GM19455 (cell line): Measurements from ENCODE around the gene METTL15.
"Not testable (repeated sequence)": the region's sequence is repeated elsewhere in the genome, so short reads cannot be mapped to it uniquely, and the experiment has no call there.

Experiments
- ATAC-seq: cut with Tn5 transposase; IDR thresholded peaks from one replicate; pipeline ENCODE4 v1.9.1; 2021; ENCODE audit not compliant: unreplicated experiment

The METTL15 gene

DNA sequence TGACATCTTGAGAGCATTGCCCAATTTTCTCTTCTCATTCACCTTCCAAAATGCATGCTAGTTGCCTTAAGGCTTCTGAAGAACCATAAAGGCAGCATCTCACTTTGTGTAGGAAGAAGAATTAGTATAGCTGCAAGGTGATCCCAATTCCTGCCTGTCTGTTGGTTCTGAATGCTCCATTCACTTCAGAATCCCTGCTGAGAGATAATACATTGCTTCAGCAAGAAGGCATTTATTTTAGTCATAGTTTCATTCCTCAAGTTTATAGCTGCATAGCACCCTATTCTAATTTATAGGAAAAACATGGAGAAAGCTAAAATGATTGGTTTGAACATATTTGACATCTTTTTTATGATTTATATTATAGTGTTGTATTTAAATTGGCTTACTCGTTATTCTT, 181.3 kb downstream of the METTL15 start:
- no peak for ATAC-seq

DNA sequence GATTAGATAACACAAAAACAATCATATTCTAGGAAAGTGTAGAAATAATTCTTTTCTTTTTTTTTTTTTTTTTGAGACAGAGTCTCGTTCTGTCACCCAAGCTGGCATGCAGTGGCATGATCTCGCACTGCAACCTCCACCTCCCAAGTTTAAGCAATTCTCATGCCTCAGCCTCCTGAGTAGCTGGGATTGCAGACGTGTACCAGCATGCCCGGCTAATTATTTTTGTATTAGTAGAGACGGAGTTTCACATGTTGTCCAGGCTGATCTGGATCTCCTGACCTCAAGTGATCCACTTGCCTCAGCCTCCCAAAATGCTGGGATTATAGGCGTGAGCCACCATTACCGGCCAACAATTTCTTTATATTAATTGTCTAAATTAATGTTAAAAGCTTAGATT, 182.8 kb downstream of the METTL15 start:
- ATAC-seq, result not testable (repeated sequence)

DNA sequence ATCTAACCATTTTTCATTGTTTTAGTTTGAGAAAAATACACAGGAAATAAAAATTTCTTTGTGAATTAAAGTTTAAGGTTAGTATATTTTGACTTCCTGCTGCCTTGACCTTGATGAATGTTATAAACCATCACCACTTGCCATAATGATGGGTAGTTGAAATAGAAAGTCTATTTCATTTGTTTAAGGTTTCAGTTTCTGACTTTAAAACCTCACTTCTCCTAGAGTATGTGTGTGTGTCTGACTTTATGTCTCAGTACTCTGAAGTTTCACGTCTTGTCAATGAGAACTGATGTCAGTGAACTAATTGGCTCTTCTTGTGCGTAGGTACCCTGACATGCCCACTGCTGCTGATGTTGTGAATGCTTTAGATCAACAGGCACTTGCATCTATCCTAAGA, 188.2 kb downstream of the METTL15 start:
- peak; percentile 96 for ATAC-seq

DNA sequence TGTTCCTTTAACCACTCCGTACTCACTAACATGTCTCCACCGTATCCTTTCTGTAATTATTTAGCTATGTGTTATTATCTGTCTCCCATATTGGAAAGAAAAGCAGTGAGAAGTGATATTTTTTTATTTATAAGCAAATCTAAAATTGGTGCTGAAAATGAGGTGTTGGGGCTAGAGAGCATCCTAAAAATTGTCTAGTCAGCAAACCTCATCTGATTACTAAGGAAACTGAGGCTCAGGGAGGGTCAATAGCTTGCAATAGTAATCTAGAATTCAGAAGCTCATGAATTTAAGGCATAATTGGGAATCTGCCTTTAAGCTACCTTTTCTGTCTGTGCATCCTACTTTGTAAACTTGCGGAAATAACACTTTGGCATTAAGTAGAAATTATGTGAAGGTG, 190.0 kb downstream of the METTL15 start:
- no peak for ATAC-seq

DNA sequence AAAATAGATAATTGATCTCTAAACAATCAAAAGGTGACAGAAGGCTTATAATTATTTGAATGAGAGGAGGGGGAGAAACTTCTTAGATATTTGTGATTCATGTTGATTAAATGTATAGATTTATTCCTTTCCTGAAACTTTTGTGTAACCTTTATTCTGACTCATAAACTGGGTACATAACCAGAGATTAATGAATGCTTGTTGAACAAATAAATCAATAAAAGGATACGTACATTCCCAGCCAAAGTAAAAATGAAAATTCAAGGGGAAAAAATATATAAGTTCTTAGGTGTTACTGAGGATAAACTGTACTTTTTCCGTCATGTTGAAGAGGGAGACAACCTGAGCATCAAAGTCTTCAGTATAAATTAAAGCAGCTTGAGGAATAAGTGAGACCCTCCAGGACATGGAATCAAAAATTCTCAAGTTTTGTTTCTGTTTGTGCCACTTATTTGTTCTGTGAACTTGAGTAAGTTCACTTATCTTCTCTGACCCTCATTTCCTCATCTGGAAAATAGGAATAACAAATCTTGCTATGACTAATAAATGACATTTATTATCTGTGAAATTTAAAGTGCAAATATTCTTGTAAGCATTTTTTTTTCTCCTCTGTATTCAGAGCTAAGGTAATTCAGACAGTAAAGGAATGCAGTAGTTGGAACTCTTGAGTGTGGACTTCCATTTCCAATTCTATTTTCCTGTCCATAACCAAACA, 195.4 kb downstream of the METTL15 start:
- no peak for ATAC-seq

DNA sequence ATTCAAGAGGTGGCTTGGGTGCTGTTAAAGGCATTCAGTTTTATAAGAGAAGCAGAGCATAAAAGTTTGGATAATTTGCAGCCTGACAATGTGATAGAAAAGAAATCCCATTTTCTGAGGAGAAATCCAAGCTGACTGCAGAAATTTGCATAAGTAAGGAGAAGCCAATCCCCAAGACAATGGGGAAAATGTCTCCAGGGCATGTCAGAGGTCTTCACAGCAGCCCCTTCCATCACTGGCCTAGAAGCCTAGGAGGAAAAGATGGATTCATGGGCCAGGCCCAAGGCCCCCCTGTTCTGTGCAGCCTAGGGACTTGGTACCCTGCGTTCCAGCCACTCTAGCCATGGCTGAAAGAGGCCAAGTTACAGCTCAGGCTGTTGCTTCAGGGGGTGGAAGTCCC, 207.3 kb downstream of the METTL15 start:
- no peak for ATAC-seq

DNA sequence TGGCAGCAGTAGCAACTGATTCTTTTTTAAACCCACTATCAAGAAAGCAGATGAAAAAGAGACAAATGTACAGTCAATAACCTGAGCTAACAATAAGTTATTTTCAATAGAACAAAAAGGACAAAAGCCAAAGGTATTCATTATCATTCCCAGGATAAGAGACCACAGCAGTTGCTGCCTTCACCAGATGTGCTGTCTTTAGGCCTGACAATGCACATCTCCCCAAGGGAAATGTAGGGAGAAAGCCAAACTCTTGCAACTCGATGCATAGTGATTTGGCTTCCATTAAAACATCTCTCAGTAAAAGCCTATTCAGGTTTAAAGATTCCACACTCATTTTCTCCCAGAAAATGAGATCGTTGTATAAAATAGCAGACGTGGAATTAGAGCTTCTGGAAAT, 210.7 kb downstream of the METTL15 start:
- ATAC-seq, result no peak

DNA sequence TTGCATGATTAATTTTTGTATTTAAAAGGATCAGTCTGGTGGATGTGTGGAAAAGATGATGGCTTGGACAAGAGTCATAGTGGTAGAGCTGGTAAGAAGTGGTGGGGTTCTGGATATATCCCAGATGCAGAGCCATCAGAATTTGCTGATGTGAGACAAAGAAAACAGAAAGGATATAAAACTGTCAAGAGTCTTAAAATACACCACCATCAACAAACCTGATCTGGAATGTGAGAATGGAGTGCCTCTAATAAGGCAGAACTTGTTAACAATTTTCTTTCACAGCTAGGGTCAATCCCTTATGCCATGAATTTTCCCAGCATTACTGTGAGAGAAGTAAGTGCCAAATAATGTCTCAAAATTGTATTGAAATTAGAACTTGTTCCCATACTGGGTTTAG, 215.4 kb downstream of the METTL15 start:
- no peak for ATAC-seq

DNA sequence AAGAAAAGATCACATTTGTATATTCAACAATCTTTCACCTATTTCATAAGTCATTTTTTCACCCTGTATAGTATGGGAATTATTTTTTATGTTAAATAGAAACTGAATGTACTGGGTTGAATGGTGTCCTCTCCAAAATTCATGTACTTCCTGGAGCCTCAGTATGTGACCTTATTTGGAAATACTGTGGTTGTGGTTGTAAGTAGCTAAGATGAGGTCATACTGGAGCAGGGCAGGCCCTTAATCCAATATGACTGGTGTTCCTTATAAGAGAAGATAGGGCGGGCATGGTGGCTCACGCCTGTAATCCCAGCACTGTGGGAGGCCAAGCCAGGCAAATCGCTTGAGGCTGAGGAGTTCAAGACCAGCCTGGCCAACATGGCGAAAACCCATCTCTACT, 224.2 kb downstream of the METTL15 start:
- not testable (repeated sequence) for ATAC-seq

DNA sequence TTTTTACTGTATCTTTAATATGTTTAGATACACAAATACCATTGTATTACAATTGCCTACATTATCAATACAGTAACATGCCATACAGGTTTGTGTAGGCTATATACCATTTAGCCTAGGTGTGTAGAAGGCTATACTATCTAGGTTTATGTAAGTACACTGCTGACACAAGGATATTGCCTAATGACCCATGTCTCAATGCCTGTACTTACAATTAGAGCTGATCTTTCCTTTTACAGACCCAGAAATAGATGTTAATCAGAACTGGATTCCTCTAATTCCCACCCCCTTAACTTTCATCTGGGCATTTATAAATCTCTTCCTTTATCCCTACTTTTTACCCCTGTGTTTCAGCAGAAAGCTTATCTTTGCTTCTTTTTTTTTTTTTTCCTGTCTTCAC, 229.5 kb downstream of the METTL15 start:
- ATAC-seq, result no peak

DNA sequence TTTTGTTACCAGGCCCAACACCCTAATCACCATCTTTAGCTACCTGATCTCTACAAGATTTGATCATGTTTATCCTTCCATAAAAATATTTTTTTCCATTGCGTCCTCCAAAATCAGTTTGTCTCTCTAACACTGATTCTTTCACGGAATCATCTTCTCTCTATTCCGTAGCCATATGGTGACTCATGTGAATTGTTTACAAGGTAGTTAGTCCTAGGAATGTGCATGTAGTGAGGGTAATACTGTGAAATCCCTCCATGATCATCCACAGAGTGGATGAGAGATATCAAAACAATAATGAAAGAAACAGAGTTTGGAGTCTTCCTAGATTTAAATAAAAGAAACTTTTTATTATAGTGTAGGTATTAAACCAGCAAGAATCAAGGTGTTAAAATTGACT, 230.2 kb downstream of the METTL15 start:
- ATAC-seq, result no peak

DNA sequence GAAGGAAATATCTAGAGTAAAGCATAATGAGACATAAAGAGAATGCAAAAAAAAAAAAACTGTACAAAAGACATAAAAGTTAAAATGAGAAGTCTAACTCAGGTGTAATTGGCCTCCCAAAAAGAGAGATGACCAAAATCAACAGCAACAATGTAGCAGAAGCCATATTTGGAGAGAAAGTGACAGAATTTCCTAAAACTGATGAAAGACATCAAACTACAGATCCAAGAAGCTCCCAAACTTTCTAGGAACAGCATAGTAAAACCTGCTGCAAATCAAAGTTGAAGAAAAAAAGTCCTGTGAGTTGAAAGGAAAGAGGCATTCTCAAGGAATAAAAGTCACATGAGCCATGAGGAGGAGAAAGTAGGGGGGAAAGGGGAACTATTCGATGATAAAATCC, 231.3 kb downstream of the METTL15 start:
- no peak for ATAC-seq

DNA sequence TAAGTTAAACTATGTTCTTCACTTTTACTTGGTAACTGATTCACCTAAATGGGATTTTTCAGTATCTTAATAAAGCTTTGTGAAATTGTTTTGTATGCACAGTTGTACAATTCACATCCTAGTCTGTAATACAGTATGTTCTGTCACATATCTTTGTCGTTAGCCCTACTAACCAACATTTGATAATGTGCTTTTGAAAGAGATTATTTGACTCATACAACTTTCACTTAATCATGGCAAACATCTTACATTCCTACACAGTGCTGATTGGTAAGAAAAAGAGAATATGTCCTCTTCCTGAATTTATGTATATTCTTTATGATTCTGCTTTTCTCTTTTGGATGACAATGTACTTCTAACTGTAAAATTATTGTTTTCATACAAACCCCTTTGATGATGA, 234.5 kb downstream of the METTL15 start:
- no peak for ATAC-seq

DNA sequence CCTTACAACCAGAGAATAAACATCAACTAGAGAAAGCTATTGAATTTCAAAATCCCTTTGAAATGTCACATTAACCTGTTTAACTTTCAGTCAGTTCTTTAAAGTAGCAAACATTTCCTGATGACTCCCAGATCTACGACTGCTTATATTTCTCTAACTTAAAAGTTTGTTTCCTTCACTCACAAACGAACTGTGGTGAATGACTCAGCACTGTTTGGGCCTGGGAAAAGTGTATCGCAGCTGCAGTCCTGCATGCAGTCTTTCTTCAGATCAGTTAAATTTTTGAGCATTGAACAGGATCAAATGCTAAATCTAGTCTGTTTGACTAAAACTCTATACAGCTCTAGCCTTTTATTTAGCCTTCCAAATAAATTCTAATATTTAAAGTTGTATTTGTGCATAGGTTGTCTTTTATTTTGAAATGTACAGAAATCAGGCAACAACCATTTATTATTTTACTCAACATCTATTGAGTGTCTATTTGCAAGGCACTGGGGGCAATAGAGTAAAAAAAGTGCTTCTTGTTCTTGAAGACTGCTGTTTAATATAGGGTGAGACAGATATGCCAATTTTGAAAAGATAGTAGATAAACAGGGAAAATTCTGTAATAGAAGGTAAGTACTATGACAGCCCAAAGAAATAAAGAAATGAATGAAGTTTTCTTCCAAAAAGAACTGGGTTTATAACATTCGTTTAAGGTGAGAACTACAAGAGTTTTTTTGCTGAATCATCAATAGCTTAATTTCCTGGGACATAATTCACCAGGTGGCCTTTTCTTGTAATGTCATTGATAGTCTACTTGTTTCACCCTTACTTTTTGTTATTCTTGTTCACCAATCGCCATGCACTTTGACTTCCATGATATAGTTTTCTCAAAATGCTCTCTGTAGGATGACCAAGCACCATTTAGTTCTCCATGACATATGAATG, 235.4 kb downstream of the METTL15 start:
- no peak for ATAC-seq

DNA sequence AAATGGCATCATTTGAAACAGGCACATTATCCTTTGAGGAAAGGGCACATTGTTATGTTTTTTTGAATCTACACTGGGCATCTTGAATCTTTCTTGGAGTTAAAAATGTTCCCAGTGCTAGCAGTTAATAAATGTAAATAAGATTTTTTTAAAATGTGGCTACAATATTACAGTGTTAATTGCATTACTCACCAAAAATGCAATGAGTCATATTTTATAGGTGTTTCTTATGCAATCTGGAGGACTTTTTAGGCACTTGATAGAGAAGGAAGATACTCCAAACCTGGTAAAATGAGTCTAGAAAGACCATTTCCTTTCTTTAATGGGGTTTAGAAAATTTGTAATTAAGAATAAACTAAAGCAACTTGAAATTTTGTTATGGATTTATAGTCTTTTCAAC, 238.0 kb downstream of the METTL15 start:
- no peak for ATAC-seq

DNA sequence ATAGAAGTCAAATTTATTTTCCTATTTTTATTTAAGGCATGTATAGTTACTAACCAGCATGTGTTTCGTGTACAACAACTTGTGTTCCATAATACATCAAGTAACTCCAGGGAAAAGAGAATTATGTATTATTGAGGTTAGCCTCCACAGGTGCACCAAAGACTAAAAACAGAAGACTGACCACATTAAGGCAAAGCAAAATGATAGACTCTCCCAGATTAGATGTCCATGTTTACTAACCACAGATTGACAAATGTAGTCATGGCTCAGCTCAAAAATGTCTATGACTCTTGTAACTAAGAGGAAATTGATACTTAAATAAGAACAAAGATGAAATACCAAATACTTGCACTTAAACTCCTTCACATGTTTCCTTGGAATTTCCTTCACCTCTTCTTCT, 238.5 kb downstream of the METTL15 start:
- no peak for ATAC-seq

DNA sequence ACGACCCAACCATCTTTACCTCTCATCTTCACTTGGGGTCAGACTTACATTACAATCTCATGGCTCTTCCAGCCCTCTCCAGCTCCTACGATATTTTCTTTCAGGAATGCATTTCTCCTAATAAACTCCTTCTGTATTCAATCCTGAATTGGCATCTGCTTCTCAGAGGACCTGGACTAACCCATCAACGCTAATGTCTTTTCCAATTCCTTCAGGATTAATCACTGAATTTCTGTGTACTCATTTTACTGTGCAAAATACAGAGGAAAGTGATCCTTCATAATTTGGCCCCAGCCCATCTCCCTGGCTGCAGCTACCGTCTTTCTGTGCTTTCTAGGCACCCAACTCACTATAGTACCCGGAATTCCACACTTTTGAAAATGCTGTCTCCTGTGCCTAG, 239.2 kb downstream of the METTL15 start:
- no peak for ATAC-seq

DNA sequence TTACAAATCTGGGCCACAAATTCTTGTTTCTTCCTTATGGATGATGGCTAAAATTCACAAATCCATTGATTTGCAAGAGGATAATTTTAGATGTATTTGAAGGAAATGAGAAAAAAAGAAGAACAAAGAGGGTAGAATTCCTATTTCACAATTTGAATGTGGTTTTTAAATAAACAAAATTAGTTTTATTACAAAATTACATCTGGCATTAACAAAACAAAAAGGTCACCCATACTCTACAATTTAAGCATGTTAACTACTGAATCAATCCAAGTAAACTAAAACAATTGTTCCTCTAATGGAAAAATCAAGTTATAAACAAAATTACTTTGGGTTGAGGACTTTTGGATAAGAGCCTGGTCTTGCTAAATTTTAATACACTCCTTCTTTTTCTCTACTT, 242.0 kb downstream of the METTL15 start:
- no peak for ATAC-seq

DNA sequence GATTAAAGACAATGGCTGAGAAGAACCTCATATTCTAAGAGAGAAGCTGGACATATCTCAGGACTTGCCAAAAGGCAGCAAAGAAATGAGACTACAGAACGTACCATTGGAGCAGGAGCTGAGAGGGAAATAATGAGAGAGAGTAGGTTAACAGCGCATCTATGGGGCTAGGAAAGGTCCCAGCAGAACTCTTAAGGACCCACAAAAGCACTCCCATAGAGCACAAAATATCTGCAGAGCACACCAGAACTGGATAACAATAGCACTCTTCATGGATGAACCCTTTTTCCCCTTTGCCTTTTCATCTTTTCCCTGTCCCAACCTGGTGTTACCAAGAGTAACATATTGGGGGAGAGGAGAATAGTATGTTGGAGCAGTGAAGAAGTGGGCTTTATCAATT, 245.8 kb downstream of the METTL15 start:
- no peak for ATAC-seq

DNA sequence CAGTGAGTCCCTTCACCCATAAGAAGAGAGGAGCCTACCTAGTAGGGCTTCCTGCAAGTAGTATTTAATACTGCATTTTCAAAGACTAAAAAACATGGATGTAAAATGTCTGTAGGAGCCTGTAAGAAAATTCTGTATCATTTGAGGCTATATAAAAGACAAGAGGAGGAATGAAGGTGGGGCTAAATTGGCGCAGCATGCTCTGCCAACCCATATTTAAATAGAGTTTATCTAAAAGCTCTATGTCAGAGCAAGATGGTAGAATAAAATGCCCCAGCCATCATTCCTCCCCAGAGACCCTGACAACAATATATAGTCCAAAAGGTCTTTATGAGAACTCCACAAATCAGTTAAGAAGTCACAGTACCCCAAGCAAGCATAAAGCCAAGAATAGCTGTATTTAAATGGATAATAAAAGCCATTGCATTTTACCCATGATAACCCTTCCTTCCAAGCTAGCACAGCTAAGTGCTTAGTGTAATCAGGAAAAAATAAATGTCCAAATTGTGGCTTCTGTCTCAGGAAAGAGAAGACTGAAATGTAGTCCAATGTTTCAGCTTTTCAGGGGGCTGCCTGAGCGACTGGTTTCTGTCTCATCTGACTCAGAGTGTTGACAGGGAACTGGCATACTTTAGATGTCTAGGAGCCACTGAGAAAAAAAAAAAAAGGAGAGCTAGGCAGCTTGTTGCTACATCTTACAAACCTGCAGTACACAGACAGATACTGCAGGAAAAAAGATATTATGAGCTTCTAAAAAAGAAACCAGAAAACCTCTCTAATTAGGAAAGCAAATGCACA, 258.6 kb downstream of the METTL15 start:
- no peak for ATAC-seq

DNA sequence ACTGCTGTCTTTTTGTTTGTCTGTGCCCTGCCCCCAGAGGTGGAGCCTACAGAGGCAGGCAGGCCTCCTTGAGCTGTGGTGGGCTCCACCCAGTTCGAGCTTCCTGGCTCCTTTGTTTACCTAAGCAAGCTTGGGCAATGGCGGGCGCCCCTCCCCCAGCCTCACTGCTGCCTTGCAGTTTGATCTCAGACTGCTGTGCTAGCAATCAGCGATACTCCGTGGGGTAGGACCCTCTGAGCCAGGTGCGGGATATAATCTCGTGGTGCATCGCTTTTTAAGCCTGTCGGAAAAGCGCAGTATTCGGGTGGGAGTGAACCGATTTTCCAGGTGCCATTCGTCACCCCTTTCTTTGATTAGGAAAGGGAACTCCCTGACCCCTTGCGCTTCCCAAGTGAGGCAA, 269.9 kb downstream of the METTL15 start:
- ATAC-seq, result not testable (repeated sequence)
